HEK293 (cell line): ENCODE measurements around the gene C2.
"Not testable (repeated sequence)": the region's sequence is repeated elsewhere in the genome, so short reads cannot be mapped to it uniquely, and the experiment has no call there.

ENCODE experiments used
- CTCF ChIA-PET: fragments of 350-600 bp; formaldehyde crosslinking; extraction: SDS; loops from one replicate; lab custom pipeline; 2021; ENCODE audit warnings: antibody characterized with exemption; lab: Yijun Ruan, JAX
- POLR2A ChIA-PET: fragments of 300-600 bp; formaldehyde crosslinking; extraction: SDS; loops from one replicate; lab custom pipeline; 2020; ENCODE audit warnings: antibody characterized with exemption, inconsistent platforms; lab: Yijun Ruan, JAX
- H3K27ac ChIP-seq: fragments of 200-500 bp; sonication (Bioruptor generic); 2 replicates; pipeline ENCODE4 v1.5.1; 2014; ENCODE audit warnings: low read depth, low read length, control low read depth, inconsistent platforms; ENCODE audit errors: extremely low read depth
- H3K36me3 ChIP-seq, 2 experiments: fragments of 200-500 bp in 1 of 2; sonication (Bioruptor generic) in 1 of 2; 1 replicate in 1 of 2; 2 replicates in 1 of 2; pipeline ENCODE4 v1.5.1; 2014 to 2017; ENCODE audit warnings: inconsistent platforms in 2 of 2, low read length in 2 of 2; ENCODE audit not compliant: control insufficient read depth in 2 of 2, insufficient read depth in 1 of 2
- H3K4me1 ChIP-seq: fragments of 200-500 bp; sonication (Bioruptor generic); 2 replicates; pipeline ENCODE4 v1.5.1; 2014; ENCODE audit warnings: mild to moderate bottlenecking, low read length, inconsistent platforms; ENCODE audit not compliant: control insufficient read depth, insufficient read depth
- H3K4me3 ChIP-seq: 2 replicates; pipeline ENCODE4 v1.5.1; 2011; ENCODE audit warnings: low read depth, mild to moderate bottlenecking, control low read depth, low read length, moderate library complexity
- H3K9me3 ChIP-seq: fragments of 200-500 bp; sonication (Bioruptor generic); 2 replicates; pipeline ENCODE4 v1.5.1; 2014; ENCODE audit warnings: low read depth, low read length, inconsistent platforms; ENCODE audit not compliant: control insufficient read depth, insufficient read depth
- KLF8 ChIP-seq: fragments of 450-650 bp; formaldehyde crosslinking; IDR thresholded peaks from 2 replicates; pipeline ENCODE4 v1.5.1; 2016; ENCODE audit warnings: missing biosample characterization, missing genetic modification characterization
- OSR2 ChIP-seq: fragments of 450-650 bp; formaldehyde crosslinking; IDR thresholded peaks from 2 replicates; pipeline ENCODE4 v1.5.1; 2016; ENCODE audit warnings: missing biosample characterization, missing genetic modification characterization
- PRDM1 ChIP-seq: fragments of 450-650 bp; formaldehyde crosslinking; IDR thresholded peaks from 2 replicates; pipeline ENCODE4; 2016; ENCODE audit warnings: missing biosample characterization, missing genetic modification characterization
- WT1 ChIP-seq: fragments of 450-650 bp; formaldehyde crosslinking; IDR thresholded peaks from 2 replicates; pipeline ENCODE4 v1.5.1; 2016; ENCODE audit warnings: missing biosample characterization, missing genetic modification characterization
- ZBTB1 ChIP-seq: fragments of 450-650 bp; formaldehyde crosslinking; IDR thresholded peaks from 2 replicates; pipeline ENCODE4 v1.5.1; 2016; ENCODE audit warnings: missing biosample characterization, missing genetic modification characterization
- ZBTB17 ChIP-seq: fragments of 450-650 bp; formaldehyde crosslinking; IDR thresholded peaks from 2 replicates; pipeline ENCODE4 v1.5.1; 2016; ENCODE audit warnings: missing biosample characterization, missing genetic modification characterization
- ZNF10 ChIP-seq: fragments of 450-650 bp; formaldehyde crosslinking; IDR thresholded peaks from 2 replicates; pipeline ENCODE4 v1.5.1; 2017; ENCODE audit warnings: missing biosample characterization, missing genetic modification characterization
- ZNF266 ChIP-seq: fragments of 450-650 bp; formaldehyde crosslinking; IDR thresholded peaks from 2 replicates; pipeline ENCODE4 v1.5.1; 2016; ENCODE audit warnings: missing biosample characterization, missing genetic modification characterization, low read depth
- ZNF274 ChIP-seq, 2 experiments: fragments of 200-500 bp in 1 of 2; fragments of 450-650 bp in 1 of 2; sonication (Bioruptor generic) in 1 of 2; formaldehyde crosslinking in 1 of 2; IDR thresholded peaks; 2 replicates each; pipeline versions ENCODE4 v1.5.1 to v1.6.1; 2014 to 2016; ENCODE audit warnings: borderline replicate concordance in 1 of 2, inconsistent platforms in 1 of 2, low read length in 1 of 2, missing biosample characterization in 1 of 2, missing genetic modification characterization in 1 of 2
- ZNF324 ChIP-seq: fragments of 450-650 bp; formaldehyde crosslinking; IDR thresholded peaks from 2 replicates; pipeline ENCODE4 v1.5.1; 2016; ENCODE audit warnings: missing biosample characterization, missing genetic modification characterization
- ZNF335 ChIP-seq: fragments of 450-650 bp; formaldehyde crosslinking; conservative IDR thresholded peaks from 2 replicates; pipeline ENCODE4 v1.5.1; 2016; ENCODE audit warnings: missing biosample characterization, missing genetic modification characterization
- ZNF341 ChIP-seq: fragments of 450-650 bp; formaldehyde crosslinking; IDR thresholded peaks from 2 replicates; pipeline ENCODE4; 2016; ENCODE audit warnings: low read depth, missing biosample characterization, missing genetic modification characterization
- ZNF548 ChIP-seq: fragments of 450-650 bp; formaldehyde crosslinking; IDR thresholded peaks from 2 replicates; pipeline ENCODE4 v1.5.1; 2016; ENCODE audit warnings: missing biosample characterization, missing genetic modification characterization
- ZNF645 ChIP-seq: fragments of 450-650 bp; formaldehyde crosslinking; IDR thresholded peaks from 2 replicates; pipeline ENCODE4; 2016; ENCODE audit warnings: missing biosample characterization, missing genetic modification characterization
- ZNF658 ChIP-seq: fragments of 450-650 bp; formaldehyde crosslinking; IDR thresholded peaks from 2 replicates; pipeline ENCODE4; 2016; ENCODE audit warnings: missing biosample characterization, missing genetic modification characterization
- ZNF843 ChIP-seq: fragments of 450-650 bp; formaldehyde crosslinking; IDR thresholded peaks from 2 replicates; pipeline ENCODE4 v1.5.1; 2016; ENCODE audit warnings: missing biosample characterization, missing genetic modification characterization
- TF ChIP-seq, protein P1 (sequence below): fragments of 450-650 bp; formaldehyde crosslinking; IDR thresholded peaks from 2 replicates; pipeline ENCODE4 v1.5.1; 2016; ENCODE audit warnings: missing biosample characterization, missing genetic modification characterization

Gene C2

GRCh38 chr6:31971993-31972708 is 44.6 kb downstream of the C2 start, which contains the start of gene DXO (continued):
- TF ChIP-seq, protein P1, sequence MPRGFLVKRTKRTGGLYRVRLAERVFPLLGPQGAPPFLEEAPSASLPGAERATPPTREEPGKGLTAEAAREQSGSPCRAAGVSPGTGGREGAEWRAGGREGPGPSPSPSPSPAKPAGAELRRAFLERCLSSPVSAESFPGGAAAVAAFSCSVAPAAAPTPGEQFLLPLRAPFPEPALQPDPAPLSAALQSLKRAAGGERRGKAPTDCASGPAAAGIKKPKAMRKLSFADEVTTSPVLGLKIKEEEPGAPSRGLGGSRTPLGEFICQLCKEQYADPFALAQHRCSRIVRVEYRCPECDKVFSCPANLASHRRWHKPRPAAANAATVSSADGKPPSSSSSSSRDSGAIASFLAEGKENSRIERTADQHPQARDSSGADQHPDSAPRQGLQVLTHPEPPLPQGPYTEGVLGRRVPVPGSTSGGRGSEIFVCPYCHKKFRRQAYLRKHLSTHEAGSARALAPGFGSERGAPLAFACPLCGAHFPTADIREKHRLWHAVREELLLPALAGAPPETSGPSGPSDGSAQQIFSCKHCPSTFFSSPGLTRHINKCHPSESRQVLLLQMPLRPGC (tag by site-specific recombination): peak; percentile 94
- TF ChIP-seq ZNF658 (tag by site-specific recombination): no peak
- no peak; the same call in 1 of the 2 replicates for TF ChIP-seq ZBTB1
- peak; percentile 81 for TF ChIP-seq PRDM1
- TF ChIP-seq ZNF843 (tag by site-specific recombination): peak; percentile 71; the same call in 1 of the 2 replicates
- TF ChIP-seq ZNF324 (tag by site-specific recombination): peak; percentile 76
- no peak for TF ChIP-seq ZNF266 (tag by site-specific recombination)
- peak; percentile 99 for TF ChIP-seq KLF8 (tag by site-specific recombination)
- TF ChIP-seq ZNF274 (IDR thresholded peaks at IDR 0.05; ENCODE audit: low read length): no peak
- TF ChIP-seq ZNF274 (tag by site-specific recombination; IDR thresholded peaks at IDR 0.05; ENCODE audit: borderline replicate concordance): no peak

GRCh38 chr6:31972709-31973350 is 45.3 kb downstream of the C2 start:
- no peaks in the 10 kb centered on the region for H3K9me3 ChIP-seq
- CTCF ChIA-PET: interaction anchor here (0.6 to 2.1 kb wide), 4 partner anchors 21 to 392 kb away, joined by 3 to 10 read pairs (median 3); no protein-coding TSS in a partner anchor
- H3K27ac ChIP-seq: peak overlapping the region; percentile 74
- TF ChIP-seq ZBTB17 (tag by site-specific recombination) (no peak), ZNF341 (tag by site-specific recombination) (peak; percentile 70; the same call in 1 of the 2 replicates), ZNF548 (tag by site-specific recombination) (no peak), OSR2 (tag by site-specific recombination) (no peak), ZNF10 (tag by site-specific recombination) (peak; percentile 83), ZNF645 (no peak), WT1 (tag by site-specific recombination) (0 out of 2 replicates have a peak, but pooled peaks have one; percentile 15), ZNF335 (peak; percentile 88)
- POLR2A ChIA-PET: interaction anchor here (0.9 to 4.6 kb wide), 11 partner anchors 15 to 999 kb away, joined by 3 to 64 read pairs (median 12); partner anchors contain the start of genes EHMT2, GPANK1, HSPA1B and NELFE
- H3K4me1 ChIP-seq: peaks cover 5% of the 10 kb centered on the region
- H3K36me3 ChIP-seq: peaks cover 3 to 36% of the 10 kb centered on the region in 2 experiments; a peak in 2 of 3 replicates
- H3K4me3 ChIP-seq: peak overlapping the region; percentile 83

- H3K4me3 ChIP-seq, POLR2A ChIA-PET, CTCF ChIA-PET, H3K27ac ChIP-seq, H3K4me1 ChIP-seq, H3K9me3 ChIP-seq: not testable (repeated sequence)
- H3K36me3 ChIP-seq: peaks cover 0 to 19% of the 10 kb centered on the region in 2 experiments; a peak in 2 of 3 replicates
These were observed 48.5 kb downstream of the C2 start for GRCh38 chr6:31976065-31976464.
